Astrocyte (in vitro differentiated cells and primary cell): Measurements from ENCODE around the gene ZBTB33. TPM values are rescaled to one million over a fixed set of nuclear protein-coding genes. Genes with fewer than 3 reads are reported as not detected.

ENCODE experiments used
- DNase-seq: peaks from one replicate; pipeline ENCODE4 v3.0.0-alpha.2; 2010; ENCODE audit warnings: low read depth
- FAIRE-seq: peaks from 2 replicates; lab custom pipeline; 2011; peaks lifted over from hg19 to GRCh38; lab: Jason Lieb, UNC
- H2AFZ ChIP-seq: 2 replicates; pipeline ENCODE4 v1.6.0; 2012; ENCODE audit warnings: low read depth, low read length, inconsistent platforms
- H3K27ac ChIP-seq: 2 replicates; pipeline ENCODE4 v1.5.1; 2011; ENCODE audit warnings: low read depth, low read length, inconsistent platforms
- H3K27me3 ChIP-seq: 2 replicates; pipeline ENCODE4 v1.6.0; 2011; ENCODE audit warnings: low read length, inconsistent platforms; ENCODE audit not compliant: insufficient read depth
- H3K36me3 ChIP-seq: 2 replicates; pipeline ENCODE4 v1.5.1; 2011; ENCODE audit warnings: low read length, inconsistent platforms; ENCODE audit not compliant: insufficient read depth
- H3K4me1 ChIP-seq: 2 replicates; pipeline ENCODE4 v1.5.1; 2011; ENCODE audit warnings: low read length, inconsistent platforms; ENCODE audit not compliant: insufficient read depth
- H3K4me2 ChIP-seq: 2 replicates; pipeline ENCODE4 v1.6.0; 2012; ENCODE audit warnings: low read length, inconsistent platforms
- H3K4me3 ChIP-seq: 2 replicates; pipeline ENCODE4 v1.5.1; 2011; ENCODE audit warnings: low read depth, mild to moderate bottlenecking, low read length, inconsistent platforms; ENCODE audit not compliant: insufficient read depth
- H3K79me2 ChIP-seq: 2 replicates; pipeline ENCODE4 v1.6.0; 2012; ENCODE audit warnings: mild to moderate bottlenecking, low read length, inconsistent platforms; ENCODE audit not compliant: insufficient read depth
- H3K9ac ChIP-seq: 2 replicates; pipeline ENCODE4 v1.6.0; 2012; ENCODE audit warnings: mild to moderate bottlenecking, low read length, inconsistent platforms
- H3K9me3 ChIP-seq: 2 replicates; pipeline ENCODE4 v1.5.1; 2012; ENCODE audit warnings: low read depth, mild to moderate bottlenecking, low read length, inconsistent platforms; ENCODE audit not compliant: insufficient read depth
- H4K20me1 ChIP-seq: 2 replicates; pipeline ENCODE4 v1.6.0; 2012; ENCODE audit warnings: low read length, inconsistent platforms; ENCODE audit not compliant: insufficient read depth
- H3K27ac Mint-ChIP-seq: one replicate; pipeline ENCODE4 v1.8.0; 2021; ENCODE audit warnings: mild to moderate bottlenecking, mixed read lengths; ENCODE audit not compliant: unreplicated experiment
- H3K27me3 Mint-ChIP-seq: one replicate; pipeline ENCODE4 v1.8.0; 2021; ENCODE audit warnings: low read depth, mixed read lengths; ENCODE audit not compliant: unreplicated experiment
- H3K36me3 Mint-ChIP-seq: one replicate; pipeline ENCODE4 v1.8.0; 2021; ENCODE audit warnings: low read depth, mixed read lengths; ENCODE audit not compliant: unreplicated experiment
- H3K4me1 Mint-ChIP-seq: one replicate; pipeline ENCODE4 v1.8.0; 2021; ENCODE audit warnings: low read depth, mixed read lengths; ENCODE audit not compliant: unreplicated experiment
- H3K4me3 Mint-ChIP-seq: one replicate; pipeline ENCODE4 v1.8.0; 2021; ENCODE audit warnings: mild to moderate bottlenecking, moderate library complexity, mixed read lengths; ENCODE audit not compliant: unreplicated experiment
- H3K9me3 Mint-ChIP-seq: one replicate; pipeline ENCODE4 v1.8.0; 2021; ENCODE audit warnings: mild to moderate bottlenecking, mixed read lengths; ENCODE audit not compliant: unreplicated experiment
- CTCF ChIP-seq: IDR thresholded peaks from 2 replicates; pipeline ENCODE4 v1.5.1; 2011; ENCODE audit warnings: low read depth, mild to moderate bottlenecking, inconsistent platforms, low read length, moderate library complexity; ENCODE audit not compliant: insufficient read depth
- EZH2 ChIP-seq: IDR thresholded peaks from 2 replicates; pipeline ENCODE4 v1.6.1; 2012; ENCODE audit warnings: mild to moderate bottlenecking, low read length, inconsistent platforms; ENCODE audit not compliant: insufficient read depth
- total RNA-seq: library from RNA; stranded (reverse); gene quantifications from 2 replicates; pipeline ENCODE4 v1.2.1, GENCODE V29; 2021

ZBTB33 gene
- total RNA-seq, 1 donor from 2014 or later = 19.9 TPM

GRCh38 chrX:120281021-120281624 is 30.5 kb downstream of the ZBTB33 start:
- no peak overlapping the region for H3K27ac Mint-ChIP-seq
- TF ChIP-seq CTCF = no peak
- Histone ChIP-seq H3K9me3 (no peaks in the 10 kb centered on the region), H3K4me3 (no peak overlapping the region), H3K4me2 (no peak overlapping the region), H2AFZ (no peak overlapping the region), H3K27me3 (no peaks in the 10 kb centered on the region), H3K79me2 (no peaks in the 10 kb centered on the region), H3K27ac (no peak overlapping the region), H4K20me1 (no peaks in the 10 kb centered on the region), H3K9ac (no peak overlapping the region), H3K4me1 (no peaks in the 10 kb centered on the region), H3K36me3 (no peaks in the 10 kb centered on the region)
- DNase-seq (no peak), FAIRE-seq (no peak)
- no peaks in the 10 kb centered on the region for H3K4me1 Mint-ChIP-seq
- no peaks in the 10 kb centered on the region for H3K36me3 Mint-ChIP-seq
- peaks cover 4% of the 10 kb centered on the region for H3K27me3 Mint-ChIP-seq
- H3K4me3 Mint-ChIP-seq = no peak overlapping the region
- H3K9me3 Mint-ChIP-seq = no peaks in the 10 kb centered on the region

- H3K36me3 ChIP-seq = no peaks in the 10 kb centered on the region
- TF ChIP-seq CTCF = no peak
- no peak for TF ChIP-seq EZH2
- H3K9me3 Mint-ChIP-seq = no peaks in the 10 kb centered on the region
- H3K4me3 Mint-ChIP-seq = no peak overlapping the region
- H3K4me1 Mint-ChIP-seq = no peaks in the 10 kb centered on the region
- H3K27me3 ChIP-seq = no peaks in the 10 kb centered on the region
- H3K79me2 ChIP-seq = no peaks in the 10 kb centered on the region
- no peak overlapping the region for H3K27ac ChIP-seq
- H3K4me3 ChIP-seq = no peak overlapping the region
- H3K36me3 Mint-ChIP-seq = no peaks in the 10 kb centered on the region
- no peak for DNase-seq
- no peaks in the 10 kb centered on the region for H4K20me1 ChIP-seq
- H3K27ac Mint-ChIP-seq = no peak overlapping the region
- no peak overlapping the region for H3K4me2 ChIP-seq
- FAIRE-seq = peak; percentile 17
- no peak overlapping the region for H3K9ac ChIP-seq
- H3K9me3 ChIP-seq = no peaks in the 10 kb centered on the region
- peaks cover 4% of the 10 kb centered on the region for H3K27me3 Mint-ChIP-seq
- no peaks in the 10 kb centered on the region for H3K4me1 ChIP-seq
- H2AFZ ChIP-seq = no peak overlapping the region
Measured at GRCh38 chrX:120281761-120282160, 31.1 kb downstream of the ZBTB33 start.

- Histone ChIP-seq H3K9ac (no peak overlapping the region), H3K27ac (no peak overlapping the region), H3K27me3 (no peaks in the 10 kb centered on the region), H4K20me1 (no peaks in the 10 kb centered on the region), H3K4me3 (no peak overlapping the region), H3K9me3 (no peaks in the 10 kb centered on the region), H3K4me2 (no peak overlapping the region), H3K36me3 (no peaks in the 10 kb centered on the region), H2AFZ (no peak overlapping the region), H3K4me1 (no peaks in the 10 kb centered on the region), H3K79me2 (no peaks in the 10 kb centered on the region)
- no peak overlapping the region for H3K4me3 Mint-ChIP-seq
- H3K27me3 Mint-ChIP-seq = peaks cover 4% of the 10 kb centered on the region
- TF ChIP-seq CTCF (no peak), EZH2 (no peak)
- H3K36me3 Mint-ChIP-seq = no peaks in the 10 kb centered on the region
- no peak for FAIRE-seq
- H3K9me3 Mint-ChIP-seq = no peaks in the 10 kb centered on the region
- no peaks in the 10 kb centered on the region for H3K4me1 Mint-ChIP-seq
- H3K27ac Mint-ChIP-seq = no peak overlapping the region
- DNase-seq = no peak
Measured at GRCh38 chrX:120282697-120283096, 32.1 kb downstream of the ZBTB33 start.
